Tibial nerve (tissue), 4 donors: Measurements from ENCODE around the gene PDF. TPM values are rescaled to one million over a fixed set of nuclear protein-coding genes. Genes with fewer than 3 reads are reported as not detected.

ENCODE experiments used
- DNase-seq, 2 donors: peaks; one replicate each; pipeline ENCODE4 v3.0.0-alpha.2; 2019; ENCODE audit warnings: low spot score in 2 of 2
- H3K27ac ChIP-seq, 4 donors: fragments of 200-600 bp; sonication (generic) in 3 of 4; one replicate each; pipeline ENCODE4 v1.5.1; 2017 to 2019; ENCODE audit warnings: mild to moderate bottlenecking in 1 of 4
- H3K27me3 ChIP-seq, 2 donors: fragments of 200-600 bp; sonication (generic) in 1 of 2; one replicate each; pipeline versions ENCODE4 v1.5.1 to v1.6.0; 2017 to 2019
- H3K36me3 ChIP-seq, 3 donors: fragments of 200-600 bp; sonication (generic); one replicate each; pipeline ENCODE4 v1.5.1; 2018 to 2019
- H3K4me1 ChIP-seq, 4 donors: fragments of 200-600 bp; sonication (generic) in 3 of 4; one replicate each; pipeline ENCODE4 v1.5.1; 2017 to 2019
- H3K4me3 ChIP-seq, 4 donors: fragments of 200-600 bp; sonication (generic) in 3 of 4; one replicate each; pipeline ENCODE4 v1.5.1; 2017 to 2019; ENCODE audit warnings: mild to moderate bottlenecking in 1 of 4, moderate library complexity in 1 of 4
- H3K9me3 ChIP-seq, 4 donors: fragments of 200-600 bp; sonication (generic) in 3 of 4; one replicate each; pipeline ENCODE4 v1.5.1; 2017 to 2019
- EP300 ChIP-seq, 2 donors: sonication (generic); formaldehyde crosslinking; IDR thresholded peaks; one replicate each; pipeline ENCODE4 v1.6.1; 2017; ENCODE audit warnings: antibody characterized with exemption in 2 of 2, mild to moderate bottlenecking in 1 of 2
- POLR2A ChIP-seq, 2 donors: fragments of 450-650 bp; IDR thresholded peaks; one replicate each; pipeline ENCODE4 v1.6.1; 2017; ENCODE audit warnings: antibody characterized with exemption in 2 of 2, mild to moderate bottlenecking in 2 of 2, moderate library complexity in 2 of 2
- WGBS, 2 donors: methylation state at CpG; one replicate each; pipeline ENCODE4 v1.1.5; 2018; 5-methylcytosine and 5-hydroxymethylcytosine counted together
- total RNA-seq, 4 donors: library from RNA; depleted of rRNA; stranded (reverse); fragments of >200 nt; gene quantifications; one replicate each; pipeline ENCODE4 v1.1.0, GENCODE V29; 2016
- TF ChIP-seq, protein P1 (sequence below), 5 experiments: fragments of 200-600 bp in 3 of 5; fragments of 450-650 bp in 2 of 5; sonication (generic) in 3 of 5; IDR thresholded peaks; one replicate each; pipeline ENCODE4 v1.5.1; 2016 to 2019; ENCODE audit warnings: antibody characterized with exemption in 5 of 5, mild to moderate bottlenecking in 3 of 5, moderate library complexity in 2 of 5

Gene PDF
- total RNA-seq, 4 donors from 2014 or later, result 6.8 to 20.7 (median 15.8) TPM

DNA sequence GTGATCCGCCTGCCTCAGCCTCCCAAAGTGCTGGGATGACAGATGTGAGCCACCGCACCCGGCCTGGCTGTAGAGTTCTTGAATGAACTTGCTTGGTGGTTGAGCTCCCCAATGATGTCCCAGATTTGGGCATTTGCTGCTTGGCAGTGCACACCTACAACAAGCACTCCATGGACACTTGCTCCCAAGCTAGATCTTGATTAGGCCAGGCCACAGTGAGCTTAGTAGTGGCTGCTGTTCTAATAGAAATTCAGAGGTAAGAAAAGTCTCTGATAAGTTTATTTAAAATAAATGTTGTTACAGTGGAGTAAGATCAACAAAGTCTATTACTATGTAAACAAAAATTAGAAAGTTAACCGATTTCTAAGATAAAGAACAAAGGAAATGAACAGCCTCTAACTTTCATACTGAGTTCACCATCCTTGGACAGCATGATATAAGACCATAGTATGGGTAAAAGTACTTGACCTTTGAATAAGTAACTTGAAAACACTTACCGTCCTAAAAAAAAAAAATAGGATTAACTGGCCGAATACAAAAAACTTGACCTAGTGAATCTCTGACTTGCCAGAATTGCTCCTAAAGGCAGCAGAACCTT lies 20.2 kb upstream of the PDF start:
- Histone ChIP-seq H3K9me3 (no peaks in the 10 kb centered on the region), H3K36me3 (peaks cover 0 to 65% (median 0%) of the 10 kb centered on the region in 3 donors), H3K4me3 (no peak overlapping the region), H3K27me3 (no peaks in the 10 kb centered on the region), H3K27ac (no peak overlapping the region), H3K4me1 (no peaks in the 10 kb centered on the region)
- 79 to 81% methylated on average over 6 of the region's 6 CpGs for WGBS, 2 donors
- TF ChIP-seq, protein P1, sequence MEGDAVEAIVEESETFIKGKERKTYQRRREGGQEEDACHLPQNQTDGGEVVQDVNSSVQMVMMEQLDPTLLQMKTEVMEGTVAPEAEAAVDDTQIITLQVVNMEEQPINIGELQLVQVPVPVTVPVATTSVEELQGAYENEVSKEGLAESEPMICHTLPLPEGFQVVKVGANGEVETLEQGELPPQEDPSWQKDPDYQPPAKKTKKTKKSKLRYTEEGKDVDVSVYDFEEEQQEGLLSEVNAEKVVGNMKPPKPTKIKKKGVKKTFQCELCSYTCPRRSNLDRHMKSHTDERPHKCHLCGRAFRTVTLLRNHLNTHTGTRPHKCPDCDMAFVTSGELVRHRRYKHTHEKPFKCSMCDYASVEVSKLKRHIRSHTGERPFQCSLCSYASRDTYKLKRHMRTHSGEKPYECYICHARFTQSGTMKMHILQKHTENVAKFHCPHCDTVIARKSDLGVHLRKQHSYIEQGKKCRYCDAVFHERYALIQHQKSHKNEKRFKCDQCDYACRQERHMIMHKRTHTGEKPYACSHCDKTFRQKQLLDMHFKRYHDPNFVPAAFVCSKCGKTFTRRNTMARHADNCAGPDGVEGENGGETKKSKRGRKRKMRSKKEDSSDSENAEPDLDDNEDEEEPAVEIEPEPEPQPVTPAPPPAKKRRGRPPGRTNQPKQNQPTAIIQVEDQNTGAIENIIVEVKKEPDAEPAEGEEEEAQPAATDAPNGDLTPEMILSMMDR (IDR thresholded peaks at IDR 0.05), result no peak
- no peak for TF ChIP-seq EP300 (IDR thresholded peaks at IDR 0.05)
- no peak for TF ChIP-seq POLR2A (IDR thresholded peaks at IDR 0.05)
- DNase-seq, result no peak

DNA sequence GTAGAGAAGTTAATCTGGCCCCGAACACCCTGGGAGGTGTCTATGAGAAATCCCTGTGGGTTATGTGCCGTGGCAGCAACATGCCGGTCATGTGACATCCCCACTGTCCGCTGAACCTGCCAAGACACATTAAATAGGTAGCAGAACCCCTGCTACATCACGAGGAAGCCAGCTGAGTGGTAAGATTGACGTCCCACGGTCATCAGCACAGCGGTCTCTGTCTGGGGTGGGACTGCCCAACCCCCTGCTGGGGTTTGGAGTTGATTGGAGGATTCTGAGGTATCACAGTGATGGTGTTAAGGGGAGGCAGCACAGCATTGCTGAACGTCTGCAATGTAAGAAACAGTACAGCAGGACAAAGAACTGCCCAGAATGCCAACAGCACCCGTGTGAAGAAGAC lies 19.1 kb upstream of the PDF start:
- Histone ChIP-seq H3K27ac (no peak overlapping the region), H3K9me3 (no peaks in the 10 kb centered on the region), H3K36me3 (peaks cover 0 to 54% (median 0%) of the 10 kb centered on the region in 3 donors), H3K4me1 (no peaks in the 10 kb centered on the region), H3K27me3 (no peaks in the 10 kb centered on the region), H3K4me3 (no peak overlapping the region)
- TF ChIP-seq, protein P1 (IDR thresholded peaks at IDR 0.05), result no peak
- no peak for DNase-seq
- 78 to 94% methylated on average over 10 of the region's 10 CpGs for WGBS, 2 donors

DNA sequence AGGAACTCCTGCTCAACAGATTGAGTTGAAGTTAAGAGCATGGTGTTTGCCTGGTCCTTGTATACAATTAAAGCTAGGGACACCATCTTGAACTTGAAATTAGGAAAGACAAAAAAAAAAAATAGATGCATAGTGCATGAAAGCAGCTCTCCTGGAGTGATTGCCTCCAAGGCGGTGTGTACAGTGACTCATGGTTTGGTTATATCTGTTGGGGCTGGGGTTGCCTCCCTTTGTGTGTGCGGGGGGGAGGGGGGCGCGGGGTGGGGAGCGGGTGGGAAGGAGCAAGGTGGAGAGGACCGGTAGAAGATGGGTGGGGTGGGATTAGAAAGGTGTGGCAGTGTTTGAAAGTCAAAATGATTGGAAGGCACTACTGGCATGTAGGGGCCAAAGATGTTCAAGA lies 17.8 kb upstream of the PDF start:
- Histone ChIP-seq H3K36me3 (peaks cover 0 to 52% (median 0%) of the 10 kb centered on the region in 3 donors), H3K9me3 (no peaks in the 10 kb centered on the region), H3K27me3 (no peaks in the 10 kb centered on the region), H3K4me3 (no peak overlapping the region), H3K4me1 (no peaks in the 10 kb centered on the region), H3K27ac (no peak overlapping the region)
- DNase-seq, result no peak
- WGBS, 2 donors, result 92 to 94% methylated on average over 6 of the region's 6 CpGs
- TF ChIP-seq, protein P1 (IDR thresholded peaks at IDR 0.05), result no peak
- TF ChIP-seq POLR2A (IDR thresholded peaks at IDR 0.05) (no peak), EP300 (IDR thresholded peaks at IDR 0.05) (no peak)

DNA sequence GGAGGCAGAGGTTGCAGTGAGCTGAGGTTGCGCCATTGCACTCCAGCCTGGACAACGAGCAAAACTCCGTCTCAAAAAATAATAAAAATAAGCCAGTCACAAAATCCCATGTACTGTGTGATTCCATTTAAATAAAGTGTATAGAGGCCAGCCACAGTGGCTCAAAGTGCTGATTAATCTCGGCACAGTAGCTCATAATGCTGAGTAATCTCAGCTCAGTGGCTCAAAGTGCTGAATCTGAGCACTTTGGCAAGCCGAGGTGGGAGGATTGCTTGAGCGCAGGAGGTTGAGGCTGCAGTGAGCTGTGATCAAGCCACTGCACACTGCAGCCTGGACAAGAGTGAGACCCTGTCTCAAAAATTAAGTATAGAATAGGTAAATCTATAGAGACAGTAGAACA lies 16.3 kb upstream of the PDF start:
- no peak overlapping the region for H3K27ac ChIP-seq
- no peak overlapping the region for H3K4me3 ChIP-seq
- no peaks in the 10 kb centered on the region for H3K9me3 ChIP-seq
- 87 to 89% methylated on average over 6 of the region's 6 CpGs for WGBS, 2 donors
- peaks cover 0 to 5% (median 0%) of the 10 kb centered on the region in 4 donors for H3K4me1 ChIP-seq
- no peaks in the 10 kb centered on the region for H3K27me3 ChIP-seq
- H3K36me3 ChIP-seq, result peaks cover 0 to 49% (median 0%) of the 10 kb centered on the region in 3 donors
- TF ChIP-seq EP300 (IDR thresholded peaks at IDR 0.05) (no peak), POLR2A (IDR thresholded peaks at IDR 0.05) (no peak)
- TF ChIP-seq, protein P1 (IDR thresholded peaks at IDR 0.05), result no peak
- DNase-seq, result no peak

DNA sequence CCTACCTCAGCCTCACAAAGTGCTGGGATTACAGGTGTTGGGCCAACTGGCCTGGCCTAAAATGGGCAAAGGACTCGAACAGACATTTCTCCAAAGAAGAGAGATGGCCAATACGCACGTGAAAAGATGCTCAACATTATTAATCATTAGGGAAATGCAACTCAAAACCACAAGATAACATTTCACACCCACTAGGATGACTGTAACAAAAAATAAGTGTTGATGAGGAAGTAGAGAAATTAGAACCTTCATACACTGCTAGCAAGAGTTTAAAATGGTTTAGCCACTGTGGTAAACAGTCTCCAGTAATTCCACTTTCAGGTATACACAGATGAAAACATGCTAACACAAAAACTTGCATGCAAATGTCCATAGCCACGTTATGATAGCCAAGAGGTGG lies 15.5 kb upstream of the PDF start:
- WGBS, 2 donors, result 61 to 72% methylated on average over 4 of the region's 4 CpGs
- TF ChIP-seq, protein P1 (IDR thresholded peaks at IDR 0.05), result no peak
- TF ChIP-seq EP300 (IDR thresholded peaks at IDR 0.05) (no peak), POLR2A (IDR thresholded peaks at IDR 0.05) (no peak)
- no peaks in the 10 kb centered on the region for H3K9me3 ChIP-seq
- no peak overlapping the region for H3K27ac ChIP-seq
- H3K4me3 ChIP-seq, result no peak overlapping the region
- H3K27me3 ChIP-seq, result no peaks in the 10 kb centered on the region
- peaks cover 0 to 50% (median 0%) of the 10 kb centered on the region in 3 donors for H3K36me3 ChIP-seq
- H3K4me1 ChIP-seq, result peaks cover 0 to 13% (median under 1%) of the 10 kb centered on the region in 4 donors
- DNase-seq, result no peak
